ENCODE measurements around the gene OTUB2.
A peak's percentile ranks its signal among the peaks of the same experiment; 100 is the strongest.

The OTUB2 gene

GRCh38 chr14:94045101-94045500 is 19.0 kb downstream of the OTUB2 start:
- Mint-ChIP-seq H3K27me3 (no peaks in the 10 kb centered on the region), H3K9me3 (no peaks in the 10 kb centered on the region), H3K36me3 (peaks cover 12% of the 10 kb centered on the region), H3K4me1 (peaks cover 2% of the 10 kb centered on the region), H3K4me3 (no peak overlapping the region), H3K27ac (no peak overlapping the region)
- DNase-seq (ENCODE audit: low spot score in 2 of 2), result no peak
- no peak for ATAC-seq (ENCODE audit: low read depth)

- Mint-ChIP-seq H3K27ac (no peak overlapping the region), H3K4me3 (no peak overlapping the region), H3K27me3 (no peaks in the 10 kb centered on the region), H3K4me1 (peaks cover 2% of the 10 kb centered on the region), H3K36me3 (peaks cover 14% of the 10 kb centered on the region), H3K9me3 (no peaks in the 10 kb centered on the region)
- no peak for DNase-seq (ENCODE audit: low spot score in 2 of 2)
- ATAC-seq (ENCODE audit: low read depth), result no peak
These were observed 19.6 kb downstream of the OTUB2 start for GRCh38 chr14:94045563-94046345.

- peaks cover 2% of the 10 kb centered on the region for H3K4me1 Mint-ChIP-seq
- no peaks in the 10 kb centered on the region for H3K27me3 Mint-ChIP-seq
- H3K4me3 Mint-ChIP-seq, result no peak overlapping the region
- H3K36me3 Mint-ChIP-seq, result peaks cover 23% of the 10 kb centered on the region
- no peak for ATAC-seq (ENCODE audit: low read depth)
- H3K27ac Mint-ChIP-seq, result no peak overlapping the region
- DNase-seq (ENCODE audit: low spot score in 2 of 2), result no peak
- no peaks in the 10 kb centered on the region for H3K9me3 Mint-ChIP-seq
These were observed 20.6 kb downstream of the OTUB2 start for GRCh38 chr14:94046696-94047250.

DNA sequence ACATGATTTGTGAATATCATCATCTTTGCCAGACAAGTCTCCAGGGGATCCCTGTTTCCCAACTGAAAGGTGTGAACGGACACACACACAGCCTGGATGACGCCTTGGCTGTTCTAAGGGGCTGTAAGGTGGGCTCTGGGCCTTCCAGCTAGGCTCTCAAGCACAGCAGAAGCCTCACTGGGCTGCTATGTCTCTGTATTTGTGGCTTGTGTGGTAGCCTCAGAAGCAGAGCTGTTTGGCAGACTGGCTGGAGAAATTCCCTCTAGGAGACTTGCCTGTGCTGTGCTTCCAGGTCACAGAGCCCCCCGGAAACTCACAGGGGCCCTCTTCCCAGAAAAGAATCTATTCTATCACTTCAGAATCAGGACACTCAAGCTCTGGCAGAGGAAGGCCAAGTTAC is 21.4 kb downstream of the OTUB2 start:
- Mint-ChIP-seq H3K4me1 (no peaks in the 10 kb centered on the region), H3K27me3 (no peaks in the 10 kb centered on the region), H3K4me3 (no peak overlapping the region), H3K27ac (no peak overlapping the region), H3K36me3 (peaks cover 29% of the 10 kb centered on the region), H3K9me3 (no peaks in the 10 kb centered on the region)
- ATAC-seq (ENCODE audit: low read depth), result no peak
- DNase-seq (ENCODE audit: low spot score in 2 of 2), result no peak

GRCh38 chr14:94048691-94049624 is 22.8 kb downstream of the OTUB2 start:
- ATAC-seq (ENCODE audit: low read depth), result no peak
- no peak overlapping the region for H3K4me3 Mint-ChIP-seq
- peaks cover 30% of the 10 kb centered on the region for H3K36me3 Mint-ChIP-seq
- H3K27me3 Mint-ChIP-seq, result no peaks in the 10 kb centered on the region
- H3K4me1 Mint-ChIP-seq, result no peaks in the 10 kb centered on the region
- H3K9me3 Mint-ChIP-seq, result no peaks in the 10 kb centered on the region
- H3K27ac Mint-ChIP-seq, result peak overlapping the region; percentile 68
- no peak for DNase-seq (ENCODE audit: low spot score in 2 of 2)

GRCh38 chr14:94049625-94050023 is 23.5 kb downstream of the OTUB2 start:
- Mint-ChIP-seq H3K4me3 (no peak overlapping the region), H3K4me1 (no peaks in the 10 kb centered on the region), H3K9me3 (no peaks in the 10 kb centered on the region), H3K27me3 (no peaks in the 10 kb centered on the region), H3K36me3 (peaks cover 34% of the 10 kb centered on the region), H3K27ac (peak overlapping the region; percentile 41)
- no peak for DNase-seq (ENCODE audit: low spot score in 2 of 2)
- ATAC-seq (ENCODE audit: low read depth), result no peak

GRCh38 chr14:94050231-94050880 is 24.2 kb downstream of the OTUB2 start:
- Mint-ChIP-seq H3K4me3 (no peak overlapping the region), H3K27ac (peak overlapping the region; percentile 41), H3K27me3 (no peaks in the 10 kb centered on the region), H3K36me3 (peaks cover 37% of the 10 kb centered on the region), H3K4me1 (no peaks in the 10 kb centered on the region), H3K9me3 (no peaks in the 10 kb centered on the region)
- ATAC-seq (ENCODE audit: low read depth), result no peak
- no peak for DNase-seq (ENCODE audit: low spot score in 2 of 2)

- H3K27me3 Mint-ChIP-seq, result no peaks in the 10 kb centered on the region
- H3K27ac Mint-ChIP-seq, result no peak overlapping the region
- H3K9me3 Mint-ChIP-seq, result no peaks in the 10 kb centered on the region
- no peaks in the 10 kb centered on the region for H3K4me1 Mint-ChIP-seq
- H3K4me3 Mint-ChIP-seq, result no peak overlapping the region
- H3K36me3 Mint-ChIP-seq, result peaks cover 41% of the 10 kb centered on the region
- no peak for ATAC-seq (ENCODE audit: low read depth)
- DNase-seq (ENCODE audit: low spot score in 2 of 2), result no peak
These were observed 25.0 kb downstream of the OTUB2 start for GRCh38 chr14:94051115-94051514.

GRCh38 chr14:94051779-94052178 is 25.6 kb downstream of the OTUB2 start:
- no peaks in the 10 kb centered on the region for H3K4me1 Mint-ChIP-seq
- ATAC-seq (ENCODE audit: low read depth) (no peak), DNase-seq (ENCODE audit: low spot score in 2 of 2) (no peak)
- no peaks in the 10 kb centered on the region for H3K9me3 Mint-ChIP-seq
- peaks cover 44% of the 10 kb centered on the region for H3K36me3 Mint-ChIP-seq
- no peak overlapping the region for H3K4me3 Mint-ChIP-seq
- H3K27ac Mint-ChIP-seq, result peak overlapping the region; percentile 36
- H3K27me3 Mint-ChIP-seq, result no peaks in the 10 kb centered on the region

DNA sequence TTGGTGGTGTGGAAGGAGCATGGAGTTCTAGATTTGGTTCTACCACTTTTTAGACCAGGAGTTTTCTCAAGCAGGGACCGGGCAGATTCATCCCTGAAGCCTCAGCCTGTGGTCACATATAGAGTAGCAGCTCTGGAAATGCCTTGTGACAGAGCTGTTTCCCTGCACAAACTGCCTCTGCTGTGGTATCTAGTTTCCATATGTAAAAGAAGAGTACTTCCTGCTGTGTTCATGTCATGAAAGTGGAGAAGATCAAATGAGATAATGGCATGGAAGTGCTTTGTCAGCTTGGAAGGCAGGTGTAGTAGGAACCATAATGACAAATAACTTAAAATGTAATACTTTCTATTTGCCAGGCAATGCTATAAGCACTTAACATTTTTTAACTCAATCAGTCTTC is 26.1 kb downstream of the OTUB2 start:
- no peak for ATAC-seq (ENCODE audit: low read depth)
- Mint-ChIP-seq H3K27ac (peak overlapping the region; percentile 36), H3K4me3 (no peak overlapping the region), H3K4me1 (peaks cover under 1% of the 10 kb centered on the region), H3K27me3 (no peaks in the 10 kb centered on the region), H3K36me3 (peaks cover 48% of the 10 kb centered on the region), H3K9me3 (no peaks in the 10 kb centered on the region)
- no peak for DNase-seq (ENCODE audit: low spot score in 2 of 2)

DNA sequence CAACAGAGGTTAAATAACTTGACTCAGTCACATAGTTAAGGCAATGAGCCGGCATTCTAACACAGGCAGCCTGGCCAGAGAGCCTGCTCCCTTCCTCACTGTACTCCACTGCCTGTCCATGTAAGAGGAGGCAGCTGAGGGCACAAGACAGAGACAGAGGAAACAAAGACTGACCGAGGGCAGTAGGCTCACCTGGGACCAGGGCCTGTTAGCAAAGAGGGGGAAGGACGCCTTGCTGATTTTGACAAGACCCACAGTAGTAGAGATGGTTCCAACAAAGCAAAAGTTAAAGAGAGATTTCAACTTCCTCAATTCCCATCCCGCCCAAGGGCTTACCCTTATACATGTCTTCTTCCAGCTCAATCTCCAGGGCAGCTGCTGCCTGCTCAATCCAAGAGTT is 26.5 kb downstream of the OTUB2 start:
- Mint-ChIP-seq H3K27ac (no peak overlapping the region), H3K9me3 (no peaks in the 10 kb centered on the region), H3K27me3 (no peaks in the 10 kb centered on the region), H3K36me3 (peaks cover 52% of the 10 kb centered on the region), H3K4me3 (no peak overlapping the region), H3K4me1 (peaks cover 3% of the 10 kb centered on the region)
- DNase-seq (ENCODE audit: low spot score in 2 of 2) (no peak), ATAC-seq (ENCODE audit: low read depth) (no peak)

DNA sequence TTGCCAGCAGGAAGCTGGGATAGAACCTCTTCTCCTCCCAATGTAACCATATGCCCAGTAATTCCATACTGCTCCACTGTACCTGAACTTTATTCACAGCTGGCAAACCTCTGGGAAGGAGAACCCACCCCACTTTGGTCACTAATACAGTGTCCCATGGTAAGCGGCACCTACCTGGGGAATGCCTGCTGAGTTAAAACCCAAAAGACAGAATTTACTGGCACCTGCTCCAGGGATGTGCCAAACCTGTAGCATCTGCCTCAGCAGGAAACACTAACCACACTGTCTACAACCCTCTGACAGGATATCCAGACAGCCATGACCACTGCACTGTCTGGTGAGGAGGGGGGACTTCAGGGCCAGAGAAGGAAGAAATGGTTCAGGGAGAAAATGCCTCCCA is 28.3 kb downstream of the OTUB2 start:
- ATAC-seq (ENCODE audit: low read depth) (no peak), DNase-seq (ENCODE audit: low spot score in 2 of 2) (no peak)
- no peak overlapping the region for H3K4me3 Mint-ChIP-seq
- H3K4me1 Mint-ChIP-seq, result peaks cover 7% of the 10 kb centered on the region
- H3K27me3 Mint-ChIP-seq, result no peaks in the 10 kb centered on the region
- peaks cover 54% of the 10 kb centered on the region for H3K36me3 Mint-ChIP-seq
- H3K27ac Mint-ChIP-seq, result no peak overlapping the region
- no peaks in the 10 kb centered on the region for H3K9me3 Mint-ChIP-seq

- Mint-ChIP-seq H3K27me3 (no peaks in the 10 kb centered on the region), H3K27ac (no peak overlapping the region), H3K4me1 (peaks cover 7% of the 10 kb centered on the region), H3K9me3 (no peaks in the 10 kb centered on the region), H3K4me3 (no peak overlapping the region), H3K36me3 (peaks cover 53% of the 10 kb centered on the region)
- ATAC-seq (ENCODE audit: low read depth) (no peak), DNase-seq (ENCODE audit: low spot score in 2 of 2) (no peak)
These were observed 28.8 kb downstream of the OTUB2 start for GRCh38 chr14:94054936-94055335.
